H9 (cell line): ENCODE measurements around the gene SMCO4. TPM values are rescaled to one million over a fixed set of nuclear protein-coding genes. Genes with fewer than 3 reads are reported as not detected.

Experiments used
- DNase-seq: peaks from one replicate; pipeline ENCODE4 v3.0.0-alpha.2; 2017
- H2AFZ ChIP-seq: one replicate; pipeline ENCODE4 v1.6.1; 2013; ENCODE audit warnings: mild to moderate bottlenecking, low read length, control low read depth, moderate library complexity
- H2AK5ac ChIP-seq: 2 replicates; pipeline ENCODE4 v1.6.1; 2013; ENCODE audit warnings: low read length, control low read depth, mixed read lengths; ENCODE audit not compliant: insufficient read length
- H2BK120ac ChIP-seq: one replicate; pipeline ENCODE4 v1.6.1; 2013; ENCODE audit warnings: low read depth, mild to moderate bottlenecking, low read length, control low read depth, inconsistent platforms; ENCODE audit not compliant: poor library complexity, severe bottlenecking
- H2BK12ac ChIP-seq: 2 replicates; pipeline ENCODE4 v1.6.1; 2013; ENCODE audit warnings: low read length, control low read depth, mixed read lengths, low read depth; ENCODE audit not compliant: insufficient read length
- H2BK15ac ChIP-seq: 2 replicates; pipeline ENCODE4 v1.6.1; 2013; ENCODE audit warnings: low read depth, low read length, control low read depth
- H2BK20ac ChIP-seq: one replicate; pipeline ENCODE4 v1.6.1; 2013; ENCODE audit warnings: low read depth, mild to moderate bottlenecking, low read length, control low read depth, inconsistent platforms; ENCODE audit not compliant: poor library complexity, severe bottlenecking
- H2BK5ac ChIP-seq: 2 replicates; pipeline ENCODE4 v1.6.1; 2013; ENCODE audit warnings: low read length, control low read depth, mixed read lengths; ENCODE audit not compliant: insufficient read length
- H3K14ac ChIP-seq: 2 replicates; pipeline ENCODE4 v1.6.1; 2013; ENCODE audit warnings: low read length, control low read depth; ENCODE audit not compliant: insufficient read depth
- H3K18ac ChIP-seq: 2 replicates; pipeline ENCODE4 v1.6.1; 2013; ENCODE audit warnings: low read depth, mild to moderate bottlenecking, mixed read lengths, low read length, control low read depth; ENCODE audit not compliant: insufficient read length
- H3K23ac ChIP-seq: 2 replicates; pipeline ENCODE4 v1.6.1; 2013; ENCODE audit warnings: low read length, control low read depth, mixed read lengths, low read depth; ENCODE audit not compliant: insufficient read length
- H3K23me2 ChIP-seq: 2 replicates; pipeline ENCODE4 v1.6.1; 2013; ENCODE audit warnings: low read depth, mild to moderate bottlenecking, mixed read lengths, low read length, control low read depth; ENCODE audit not compliant: insufficient read length, poor library complexity, severe bottlenecking
- H3K27ac ChIP-seq: 2 replicates; pipeline ENCODE4 v1.5.1; 2013; ENCODE audit warnings: low read length, control low read depth, mixed read lengths, low read depth; ENCODE audit not compliant: insufficient read length
- H3K27me3 ChIP-seq: 2 replicates; pipeline ENCODE4 v1.6.1; 2013; ENCODE audit warnings: low read length, control low read depth, inconsistent platforms; ENCODE audit not compliant: insufficient read depth
- H3K4ac ChIP-seq: 2 replicates; pipeline ENCODE4 v1.6.1; 2013; ENCODE audit warnings: low read depth, mild to moderate bottlenecking, control low read depth, inconsistent platforms, low read length, moderate library complexity
- H3K4me1 ChIP-seq: 2 replicates; pipeline ENCODE4 v1.6.1; 2013; ENCODE audit warnings: low read length, control low read depth, inconsistent platforms; ENCODE audit not compliant: insufficient read depth
- H3K4me2 ChIP-seq: 2 replicates; pipeline ENCODE4 v1.6.1; 2013; ENCODE audit warnings: low read length, control low read depth, mixed read lengths; ENCODE audit not compliant: insufficient read length, insufficient read depth
- H3K56ac ChIP-seq: 2 replicates; pipeline ENCODE4 v1.6.1; 2013; ENCODE audit warnings: low read depth, mild to moderate bottlenecking, mixed read lengths, low read length, control low read depth; ENCODE audit not compliant: insufficient read length
- H3K79me1 ChIP-seq: 2 replicates; pipeline ENCODE4 v1.6.1; 2013; ENCODE audit warnings: low read depth, mild to moderate bottlenecking, moderate library complexity, low read length, control low read depth, inconsistent platforms; ENCODE audit not compliant: insufficient read depth, poor library complexity, severe bottlenecking
- H3K79me2 ChIP-seq: 2 replicates; pipeline ENCODE4 v1.6.1; 2013; ENCODE audit warnings: low read length, control low read depth, inconsistent platforms; ENCODE audit not compliant: insufficient read depth
- H3K9ac ChIP-seq: 2 replicates; pipeline ENCODE4 v1.6.1; 2013; ENCODE audit warnings: low read length, control low read depth, mixed read lengths; ENCODE audit not compliant: insufficient read length; ENCODE audit errors: extremely low read depth
- H3K9me3 ChIP-seq: one replicate; pipeline ENCODE4 v1.6.1; 2013; ENCODE audit warnings: low read depth, low read length, inconsistent platforms; ENCODE audit not compliant: control insufficient read depth
- H3T11ph ChIP-seq: one replicate; pipeline ENCODE4 v1.6.1; 2013; ENCODE audit warnings: mild to moderate bottlenecking, low read length, control low read depth, inconsistent platforms
- H4K20me1 ChIP-seq: one replicate; pipeline ENCODE4 v1.6.1; 2013; ENCODE audit not compliant: control insufficient read depth, insufficient read length, insufficient read depth
- H4K5ac ChIP-seq: 2 replicates; pipeline ENCODE4 v1.6.1; 2013; ENCODE audit warnings: low read depth, mild to moderate bottlenecking, mixed read lengths, low read length, control low read depth; ENCODE audit not compliant: insufficient read length
- H4K8ac ChIP-seq: replicated peaks from 2 replicates; pipeline ENCODE4 v1.6.1; 2013; ENCODE audit warnings: low read length, control low read depth, mixed read lengths, low read depth; ENCODE audit not compliant: insufficient read length
- H4K91ac ChIP-seq: 2 replicates; pipeline ENCODE4 v1.6.1; 2013; ENCODE audit warnings: low read depth, mild to moderate bottlenecking, moderate library complexity, mixed read lengths, low read length, control low read depth; ENCODE audit not compliant: insufficient read length
- H3K27ac Mint-ChIP-seq, 3 experiments: 2 replicates in 2 of 3; 3 replicates in 1 of 3; pipeline ENCODE4 v1.8.0; 2020 to 2021; ENCODE audit warnings: mixed read lengths in 3 of 3, mild to moderate bottlenecking in 1 of 3, moderate library complexity in 1 of 3
- H3K27me3 Mint-ChIP-seq: 2 replicates; pipeline ENCODE4 v1.8.0; 2021; ENCODE audit warnings: low read depth, mild to moderate bottlenecking, moderate library complexity, mixed read lengths
- H3K36me3 Mint-ChIP-seq, 3 experiments: 2 replicates in 2 of 3; 3 replicates in 1 of 3; pipeline ENCODE4 v1.8.0; 2020 to 2021; ENCODE audit warnings: low read depth in 3 of 3, mixed read lengths in 3 of 3; ENCODE audit not compliant: insufficient read depth in 1 of 3
- H3K4me1 Mint-ChIP-seq, 2 experiments: 2 replicates each; pipeline ENCODE4 v1.8.0; 2020; ENCODE audit warnings: mixed read lengths in 2 of 2
- H3K4me3 Mint-ChIP-seq, 2 experiments: 2 replicates in 1 of 2; 3 replicates in 1 of 2; pipeline ENCODE4 v1.8.0; 2020 to 2021; ENCODE audit warnings: mild to moderate bottlenecking in 2 of 2, mixed read lengths in 2 of 2, moderate library complexity in 1 of 2
- H3K9me3 Mint-ChIP-seq, 2 experiments: 2 replicates in 1 of 2; 3 replicates in 1 of 2; pipeline ENCODE4 v1.8.0; 2020; ENCODE audit warnings: mild to moderate bottlenecking in 2 of 2, mixed read lengths in 2 of 2, moderate library complexity in 1 of 2
- CTCF ChIP-seq: fragments of 200-600 bp; sonication (generic); conservative IDR thresholded peaks from 3 replicates; pipeline ENCODE4 v1.8.0; 2021; ENCODE audit warnings: antibody characterized with exemption, mild to moderate bottlenecking
- WGBS: extraction: QIAGEN DNeasy Blood & Tissue Kit; methylation state at CpG from one replicate; pipeline ENCODE4 v1.1.7; 2013; ENCODE audit warnings: missing lambda C conversion rate, low lambda C conversion rate, mixed read lengths; ENCODE audit not compliant: insufficient read length; ENCODE audit errors: extremely low coverage; 5-methylcytosine and 5-hydroxymethylcytosine counted together
- total RNA-seq: library from RNA; stranded (reverse); gene quantifications from 2 replicates; pipeline ENCODE4 v1.2.1, GENCODE V29; 2021

SMCO4 gene
- total RNA-seq, 1 experiment from 2014 or later = 35.6 TPM

GRCh38 chr11:93493252-93493897, 49.8 kb downstream of the SMCO4 start:
- Histone ChIP-seq H3K79me2 (no peaks in the 10 kb centered on the region; the same call in 1 of the 2 replicates), H3K79me1 (no peaks in the 10 kb centered on the region), H2AFZ (no peak overlapping the region), H2AK5ac (no peak overlapping the region), H2BK20ac (no peak overlapping the region), H3K9ac (no peak overlapping the region), H3K4me1 (peaks cover 25% of the 10 kb centered on the region; the same call in 1 of the 2 replicates), H3K27me3 (no peaks in the 10 kb centered on the region), H3K18ac (no peak overlapping the region), H4K5ac (no peak overlapping the region), H3K4me2 (no peak overlapping the region), H2BK5ac (no peak overlapping the region), H3K23ac (no peak overlapping the region), H3K27ac (no peak overlapping the region), H2BK15ac (no peak overlapping the region), H4K91ac (no peak overlapping the region), H3K9me3 (no peaks in the 10 kb centered on the region), H3K56ac (no peak overlapping the region), H3K14ac (no peak overlapping the region; the same call in 1 of the 2 replicates), H2BK12ac (no peak overlapping the region), H4K20me1 (no peaks in the 10 kb centered on the region), H3K4ac (no peak overlapping the region), H3K23me2 (no peaks in the 10 kb centered on the region), H2BK120ac (no peak overlapping the region), H4K8ac (no peak overlapping the region), H3T11ph (no peak overlapping the region)
- TF ChIP-seq CTCF = no peak
- peak overlapping the region in 2 of 3 experiments; percentile 60 to 64; a peak in 3 of 7 replicates for H3K27ac Mint-ChIP-seq
- no peak for DNase-seq
- no peaks in the 10 kb centered on the region for H3K9me3 Mint-ChIP-seq
- no peaks in the 10 kb centered on the region for H3K27me3 Mint-ChIP-seq
- no peak overlapping the region; a peak in 1 of 5 replicates for H3K4me3 Mint-ChIP-seq
- H3K36me3 Mint-ChIP-seq = peaks cover 15 to 24% (median 19%) of the 10 kb centered on the region in 3 experiments
- no CpG with 5 or more reads among the region's 8 CpGs for WGBS
- peaks cover 33 to 34% of the 10 kb centered on the region in 2 experiments for H3K4me1 Mint-ChIP-seq
